ENCODE measurements around the gene ARMH2.

DNA sequence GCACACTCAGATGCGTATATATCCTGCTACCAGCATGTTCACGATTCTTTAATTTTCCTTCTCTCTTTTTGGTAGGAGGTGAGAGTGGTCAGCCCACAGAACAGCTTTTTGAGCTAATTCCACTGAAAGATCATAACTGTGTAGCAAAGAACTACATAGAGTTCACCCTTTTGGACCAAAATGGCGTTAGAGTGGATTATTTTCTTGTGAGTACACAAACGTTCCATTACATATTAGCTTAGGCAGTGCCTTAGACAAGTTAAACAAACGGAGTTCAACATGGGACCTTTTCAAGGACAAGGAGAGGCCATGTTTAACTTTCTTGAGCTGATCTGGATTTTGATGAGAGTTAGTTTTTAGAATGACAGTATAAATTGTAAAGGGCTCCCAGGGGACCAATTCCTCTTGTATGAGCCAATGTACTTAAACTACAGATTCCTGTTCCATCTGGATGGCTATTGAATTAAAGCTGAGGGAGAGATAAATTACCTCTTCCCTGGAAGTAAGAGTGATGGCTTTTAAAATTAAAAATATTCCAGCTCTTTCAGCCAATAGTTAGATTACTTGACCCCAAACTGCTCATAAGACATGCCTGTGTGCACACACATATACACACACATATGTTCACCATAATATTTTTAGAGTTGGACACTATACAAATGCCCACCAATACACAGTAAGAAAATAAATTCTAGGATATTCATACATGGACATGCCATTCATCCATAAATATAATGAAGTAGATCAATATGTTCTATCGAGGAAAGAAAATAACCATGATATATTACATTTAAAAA, 25.6 kb upstream of the ARMH2 start:
- no peak for TF ChIP-seq EZH2phosphoT487 (IDR thresholded peaks at IDR 0.05; ENCODE audit: insufficient read depth, low read depth)
- TF ChIP-seq EZH2 (IDR thresholded peaks at IDR 0.05; ENCODE audit: insufficient read depth, poor library complexity, severe bottlenecking) = no peak

Data from GM23248 (cell line).